Chondrocyte (in vitro differentiated cells): ENCODE measurements around the gene ERLIN1. TPM values are rescaled to one million over a fixed set of nuclear protein-coding genes. Genes with fewer than 3 reads are reported as not detected.
A peak's percentile ranks its signal among the peaks of the same experiment; 100 is the strongest.

ENCODE experiments used
- DNase-seq: peaks from one replicate; pipeline ENCODE4 v3.0.0; 2021; ENCODE audit warnings: mixed read lengths, low spot score
- H3K27ac Mint-ChIP-seq: one replicate; pipeline ENCODE4 v1.8.0; 2021; ENCODE audit warnings: mild to moderate bottlenecking, moderate library complexity, mixed read lengths; ENCODE audit not compliant: unreplicated experiment
- H3K27me3 Mint-ChIP-seq: 2 replicates; pipeline ENCODE4 v1.8.0; 2021; ENCODE audit warnings: low read depth, mixed read lengths
- H3K36me3 Mint-ChIP-seq: 2 replicates; pipeline ENCODE4 v1.8.0; 2021; ENCODE audit warnings: low read depth, mixed read lengths
- H3K4me1 Mint-ChIP-seq: 2 replicates; pipeline ENCODE4 v1.8.0; 2021; ENCODE audit warnings: low read depth, mild to moderate bottlenecking, mixed read lengths
- H3K4me3 Mint-ChIP-seq: one replicate; pipeline ENCODE4 v1.8.0; 2021; ENCODE audit warnings: mild to moderate bottlenecking, moderate library complexity, mixed read lengths; ENCODE audit not compliant: unreplicated experiment
- H3K9me3 Mint-ChIP-seq: 2 replicates; pipeline ENCODE4 v1.8.0; 2021; ENCODE audit warnings: low read depth, mixed read lengths
- total RNA-seq: library from RNA; stranded (reverse); gene quantifications from 3 replicates; pipeline ENCODE4 v1.2.1, GENCODE V29; 2021
- TF ChIP-seq, protein P1 (sequence below): fragments of 200-600 bp; sonication (generic); IDR thresholded peaks from 2 replicates; pipeline ENCODE4 v1.5.0; 2021; ENCODE audit warnings: antibody characterized with exemption, mild to moderate bottlenecking, moderate library complexity

ERLIN1 gene
- total RNA-seq, 1 donor from 2014 or later, result 28.2 TPM

DNA sequence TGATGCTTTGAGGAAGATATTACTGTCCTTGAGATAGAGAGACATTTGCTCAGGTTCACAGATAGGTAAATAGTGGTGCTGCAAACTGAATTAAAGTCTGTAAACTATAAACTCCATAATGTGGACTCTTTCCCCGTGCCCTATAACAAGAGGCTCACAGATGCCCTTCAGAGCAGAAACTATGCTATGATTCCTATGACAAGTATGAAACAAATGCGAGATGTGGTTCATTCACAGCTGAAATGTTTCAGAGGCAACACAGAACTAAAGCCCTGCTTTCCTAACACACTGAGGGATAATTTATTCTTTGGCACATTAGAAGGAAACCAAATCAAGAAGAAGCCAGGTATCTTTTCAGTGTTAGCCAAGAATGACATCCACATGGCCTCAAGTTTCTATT, 30.2 kb upstream of the ERLIN1 start:
- TF ChIP-seq, protein P1, sequence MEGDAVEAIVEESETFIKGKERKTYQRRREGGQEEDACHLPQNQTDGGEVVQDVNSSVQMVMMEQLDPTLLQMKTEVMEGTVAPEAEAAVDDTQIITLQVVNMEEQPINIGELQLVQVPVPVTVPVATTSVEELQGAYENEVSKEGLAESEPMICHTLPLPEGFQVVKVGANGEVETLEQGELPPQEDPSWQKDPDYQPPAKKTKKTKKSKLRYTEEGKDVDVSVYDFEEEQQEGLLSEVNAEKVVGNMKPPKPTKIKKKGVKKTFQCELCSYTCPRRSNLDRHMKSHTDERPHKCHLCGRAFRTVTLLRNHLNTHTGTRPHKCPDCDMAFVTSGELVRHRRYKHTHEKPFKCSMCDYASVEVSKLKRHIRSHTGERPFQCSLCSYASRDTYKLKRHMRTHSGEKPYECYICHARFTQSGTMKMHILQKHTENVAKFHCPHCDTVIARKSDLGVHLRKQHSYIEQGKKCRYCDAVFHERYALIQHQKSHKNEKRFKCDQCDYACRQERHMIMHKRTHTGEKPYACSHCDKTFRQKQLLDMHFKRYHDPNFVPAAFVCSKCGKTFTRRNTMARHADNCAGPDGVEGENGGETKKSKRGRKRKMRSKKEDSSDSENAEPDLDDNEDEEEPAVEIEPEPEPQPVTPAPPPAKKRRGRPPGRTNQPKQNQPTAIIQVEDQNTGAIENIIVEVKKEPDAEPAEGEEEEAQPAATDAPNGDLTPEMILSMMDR, result no peak
- H3K4me1 Mint-ChIP-seq, result no peaks in the 10 kb centered on the region
- no peaks in the 10 kb centered on the region for H3K27me3 Mint-ChIP-seq
- H3K27ac Mint-ChIP-seq, result no peak overlapping the region
- no peak for DNase-seq
- no peaks in the 10 kb centered on the region for H3K9me3 Mint-ChIP-seq
- H3K36me3 Mint-ChIP-seq, result peaks cover 36% of the 10 kb centered on the region
- no peak overlapping the region for H3K4me3 Mint-ChIP-seq

DNA sequence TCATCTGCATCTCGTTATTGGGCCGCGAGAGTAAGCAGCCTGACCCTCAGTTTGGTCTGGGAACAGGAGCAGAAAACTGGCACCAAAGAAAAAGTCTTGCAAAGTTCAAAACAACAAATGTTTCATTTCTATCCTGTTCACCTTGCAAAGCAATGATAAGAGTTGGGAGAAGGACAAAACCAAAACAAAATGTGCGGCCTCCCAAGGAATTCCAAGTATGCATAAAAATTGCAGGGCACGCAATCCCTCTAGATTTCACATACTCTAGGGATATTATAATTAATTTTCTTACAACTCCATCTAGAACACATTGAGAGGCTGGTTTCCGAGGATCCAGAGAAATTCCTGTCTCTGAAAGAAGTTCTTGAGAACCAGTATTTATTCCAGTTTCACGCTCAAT, 23.5 kb upstream of the ERLIN1 start:
- Mint-ChIP-seq H3K4me1 (peaks cover 14% of the 10 kb centered on the region), H3K27ac (peak overlapping the region; percentile 80), H3K27me3 (no peaks in the 10 kb centered on the region), H3K36me3 (peaks cover 20% of the 10 kb centered on the region), H3K4me3 (peak overlapping the region; percentile 31), H3K9me3 (no peaks in the 10 kb centered on the region)
- TF ChIP-seq, protein P1, result no peak
- DNase-seq, result no peak

DNA sequence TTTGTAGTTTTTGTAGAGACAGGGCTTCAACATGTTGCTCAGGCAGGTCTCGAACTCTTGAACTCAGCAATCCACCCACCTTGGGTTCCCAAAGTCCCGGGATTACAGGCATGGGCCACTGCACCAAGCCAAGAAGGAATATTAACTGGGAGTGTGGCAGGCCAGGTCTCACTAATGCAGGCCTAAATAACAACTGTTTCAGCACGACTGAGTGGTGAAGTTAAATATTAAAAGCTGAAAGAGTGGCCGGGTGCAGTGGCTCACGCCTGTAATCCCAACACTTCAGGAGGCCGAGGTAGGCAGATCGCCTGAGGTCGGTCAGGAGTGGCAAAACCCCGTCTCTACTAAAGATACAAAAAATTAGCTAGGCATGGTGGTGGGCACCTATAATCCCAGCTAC, 22.4 kb upstream of the ERLIN1 start:
- peaks cover 25% of the 10 kb centered on the region for H3K36me3 Mint-ChIP-seq
- H3K9me3 Mint-ChIP-seq, result no peaks in the 10 kb centered on the region
- H3K27ac Mint-ChIP-seq, result no peak overlapping the region
- H3K4me1 Mint-ChIP-seq, result peaks cover 14% of the 10 kb centered on the region
- no peaks in the 10 kb centered on the region for H3K27me3 Mint-ChIP-seq
- TF ChIP-seq, protein P1, result no peak
- no peak for DNase-seq
- no peak overlapping the region for H3K4me3 Mint-ChIP-seq

DNA sequence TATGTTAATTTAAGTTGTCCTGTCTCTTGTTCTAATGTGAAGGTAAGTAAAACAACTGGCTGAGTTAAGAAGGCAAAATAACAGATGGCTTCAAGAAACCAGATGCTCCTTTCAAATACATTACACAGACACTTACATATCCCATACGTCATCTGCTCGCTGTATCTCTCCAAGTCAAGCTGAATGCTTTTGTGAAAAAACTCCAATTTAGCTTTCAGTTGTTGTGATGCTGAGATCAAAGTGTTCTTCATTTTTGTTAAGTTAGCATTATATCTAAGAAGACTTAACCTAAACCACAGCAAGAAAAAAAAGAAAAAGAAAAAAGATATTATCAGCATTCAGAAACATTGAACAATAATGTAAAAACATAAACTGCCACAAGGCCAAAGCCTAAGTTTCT, 18.5 kb upstream of the ERLIN1 start:
- H3K27me3 Mint-ChIP-seq, result no peaks in the 10 kb centered on the region
- TF ChIP-seq, protein P1, result no peak
- peaks cover 34% of the 10 kb centered on the region for H3K36me3 Mint-ChIP-seq

DNA sequence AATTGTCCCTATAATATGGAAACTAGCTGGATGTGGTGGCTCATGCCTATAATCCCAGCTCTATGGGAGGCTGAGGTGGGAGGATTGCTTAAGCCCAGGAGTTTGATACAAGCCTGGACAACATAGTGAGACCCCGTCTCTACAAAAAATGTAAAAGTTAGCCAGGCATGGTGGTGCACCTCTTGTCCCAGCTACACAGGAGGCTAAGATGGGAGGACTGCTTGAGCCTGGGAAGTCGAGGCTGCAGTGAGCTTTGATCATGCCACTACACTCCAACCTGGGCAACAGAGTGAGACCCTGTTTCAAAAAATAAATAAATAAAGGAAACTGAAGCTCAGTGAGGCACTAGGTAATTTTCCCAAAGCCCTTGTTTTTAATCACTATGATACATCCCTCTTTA, 15.7 kb upstream of the ERLIN1 start:
- TF ChIP-seq, protein P1, result no peak
- Mint-ChIP-seq H3K27ac (no peak overlapping the region), H3K4me3 (no peak overlapping the region), H3K4me1 (no peaks in the 10 kb centered on the region), H3K27me3 (no peaks in the 10 kb centered on the region), H3K9me3 (no peaks in the 10 kb centered on the region), H3K36me3 (peaks cover 38% of the 10 kb centered on the region)
- no peak for DNase-seq

More for the DNA sequence above, 18.5 kb upstream of the ERLIN1 start:
- Mint-ChIP-seq H3K27ac (no peak overlapping the region), H3K4me1 (peaks cover 6% of the 10 kb centered on the region), H3K9me3 (no peaks in the 10 kb centered on the region), H3K4me3 (no peak overlapping the region)
- DNase-seq, result no peak
